Naive thymus-derived CD8-positive, alpha-beta T cell (primary cell): ENCODE results near the gene TRPM2. TPM values are rescaled to one million over a fixed set of nuclear protein-coding genes. Genes with fewer than 3 reads are reported as not detected.
A peak's percentile ranks its signal among the peaks of the same experiment; 100 is the strongest.

Source experiments
- ATAC-seq, 2 donors: fragments of 150-1000 bp; cut with Tn5 transposase in 1 of 2; sonication (Bioruptor Pico), chemical (Tn5 transposase) in 1 of 2; 1 replicate in 1 of 2; 2 replicates in 1 of 2; pipeline ENCODE4 v1.10.0; 2021; ENCODE audit warnings: mild to moderate bottlenecking in 2 of 2, moderate library complexity in 2 of 2
- POLR2A ChIA-PET: fragments of 350-600 bp; sonication (Branson Sonifier 250); formaldehyde crosslinking; loops from one replicate; lab custom pipeline; 2021; ENCODE audit warnings: antibody characterized with exemption; lab: Charles Lee
- DNase-seq, 10 donors: peaks; one replicate each; pipeline versions ENCODE4 v3.0.0 to v3.0.0-alpha.2; 2020 to 2022
- H3K27ac Mint-ChIP-seq, 10 donors: one replicate each; pipeline ENCODE4 v1.8.0; 2020 to 2022; ENCODE audit warnings: mild to moderate bottlenecking in 10 of 10, mixed read lengths in 10 of 10, moderate library complexity in 4 of 10, inconsistent platforms in 1 of 10
- H3K27me3 Mint-ChIP-seq, 5 donors: one replicate each; pipeline ENCODE4 v1.8.0; 2021 to 2022; ENCODE audit warnings: mixed read lengths in 5 of 5
- H3K36me3 Mint-ChIP-seq, 3 donors: one replicate each; pipeline ENCODE4 v1.8.0; 2020 to 2022; ENCODE audit warnings: mixed read lengths in 3 of 3, mild to moderate bottlenecking in 2 of 3, inconsistent platforms in 1 of 3
- H3K4me1 Mint-ChIP-seq, 4 donors: one replicate each; pipeline ENCODE4 v1.8.0; 2021 to 2022; ENCODE audit warnings: mixed read lengths in 4 of 4
- H3K4me3 Mint-ChIP-seq, 10 donors: one replicate each; pipeline ENCODE4 v1.8.0; 2020 to 2022; ENCODE audit warnings: mild to moderate bottlenecking in 10 of 10, mixed read lengths in 10 of 10, moderate library complexity in 6 of 10, inconsistent platforms in 1 of 10
- H3K9me3 Mint-ChIP-seq, 9 donors: one replicate each; pipeline ENCODE4 v1.8.0; 2020 to 2022; ENCODE audit warnings: mixed read lengths in 9 of 9, mild to moderate bottlenecking in 3 of 9, inconsistent platforms in 1 of 9, moderate library complexity in 1 of 9
- polyA plus RNA-seq, 3 donors: library from polyadenylated mRNA; unstranded; fragments of 300-500 nt; fragmentation: Illumina TruSeq; gene quantifications; one replicate each; pipeline ENCODE4 v1.2.3, GENCODE V29; 2021
- total RNA-seq, 8 experiments: library from RNA in 2 of 8; stranded (reverse) in 2 of 8; gene quantifications; one replicate each; pipeline ENCODE4 v1.2.3 and lab custom pipeline; 2021 to 2026

The TRPM2 gene
- total and polyA plus RNA-seq, 5 experiments from 2014 or later: 0.20 to 1.2 (median 0.37) TPM

DNA sequence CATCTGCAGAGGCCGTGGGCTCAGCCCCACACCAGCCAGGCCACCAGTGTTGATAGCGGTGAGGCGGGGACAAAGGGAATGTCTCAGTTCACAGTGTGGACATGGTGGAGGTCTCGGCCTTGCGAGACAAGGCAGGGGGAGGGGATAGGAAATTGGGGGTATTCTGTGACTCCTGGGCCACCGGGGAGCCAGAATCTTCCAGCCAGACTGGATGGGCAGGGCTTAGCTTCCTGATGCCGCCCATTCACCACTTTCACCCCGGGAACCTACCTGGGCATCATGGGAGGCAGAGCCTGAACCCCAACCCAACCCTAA is 107.0 kb downstream of the TRPM2 start:
- no peaks in the 10 kb centered on the region for H3K9me3 Mint-ChIP-seq
- DNase-seq (no peak), ATAC-seq (no peak)
- POLR2A ChIA-PET: no interaction called here
- H3K27ac Mint-ChIP-seq: peak overlapping the region in 1 of 10 donors; percentile 4
- H3K4me3 Mint-ChIP-seq: no peak overlapping the region
- no peaks in the 10 kb centered on the region for H3K36me3 Mint-ChIP-seq
- H3K27me3 Mint-ChIP-seq: peaks cover 0 to 2% (median 0%) of the 10 kb centered on the region in 5 donors
- peaks cover 0 to 4% (median under 1%) of the 10 kb centered on the region in 4 donors for H3K4me1 Mint-ChIP-seq

DNA sequence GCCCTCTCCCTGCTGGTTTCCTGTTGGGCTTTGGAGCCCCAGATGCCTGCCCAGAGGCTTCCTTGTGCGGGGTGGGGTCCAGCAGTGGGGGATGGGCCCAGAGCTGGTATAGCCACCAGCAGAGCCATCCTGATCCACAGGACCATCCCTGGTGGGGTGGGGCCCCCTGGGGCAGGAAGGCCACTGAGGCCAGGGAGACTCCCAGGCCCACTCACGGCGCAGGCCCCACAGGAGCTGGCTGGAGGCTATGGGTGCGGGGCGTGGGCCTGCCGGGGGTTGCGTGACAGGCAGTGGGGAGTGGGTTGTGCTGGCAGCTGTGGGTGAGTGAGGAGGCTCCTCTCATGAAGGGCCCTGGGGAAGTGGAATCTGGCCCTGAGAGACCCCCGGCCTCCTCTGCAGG is 107.6 kb downstream of the TRPM2 start:
- H3K27ac Mint-ChIP-seq: no peak overlapping the region
- H3K4me1 Mint-ChIP-seq: peaks cover 0 to 4% (median under 1%) of the 10 kb centered on the region in 4 donors
- H3K27me3 Mint-ChIP-seq: peaks cover 0 to 2% (median 0%) of the 10 kb centered on the region in 5 donors
- POLR2A ChIA-PET: no interaction called here
- no peak overlapping the region for H3K4me3 Mint-ChIP-seq
- H3K36me3 Mint-ChIP-seq: no peaks in the 10 kb centered on the region
- DNase-seq (peak in 1 of 10 donors; percentile 19), ATAC-seq (no peak)
- no peaks in the 10 kb centered on the region for H3K9me3 Mint-ChIP-seq

- ATAC-seq (no peak), DNase-seq (peak in 1 of 10 donors; percentile 34)
- Mint-ChIP-seq H3K9me3 (no peaks in the 10 kb centered on the region), H3K4me3 (no peak overlapping the region), H3K27me3 (peaks cover 0 to 2% (median 0%) of the 10 kb centered on the region in 5 donors), H3K27ac (no peak overlapping the region), H3K4me1 (peaks cover 0 to 4% (median 0%) of the 10 kb centered on the region in 4 donors), H3K36me3 (no peaks in the 10 kb centered on the region)
- POLR2A ChIA-PET: no interaction called here
These were observed 108.1 kb downstream of the TRPM2 start for GRCh38 chr21:44461464-44462001.

- Mint-ChIP-seq H3K9me3 (no peaks in the 10 kb centered on the region), H3K4me3 (no peak overlapping the region), H3K27ac (peak overlapping the region in 1 of 10 donors; percentile 67), H3K36me3 (no peaks in the 10 kb centered on the region), H3K27me3 (peaks cover 0 to 2% (median 0%) of the 10 kb centered on the region in 5 donors), H3K4me1 (peaks cover 0 to 4% (median 0%) of the 10 kb centered on the region in 4 donors)
- POLR2A ChIA-PET: no interaction called here
- ATAC-seq (no peak), DNase-seq (no peak)
These were observed 108.8 kb downstream of the TRPM2 start for GRCh38 chr21:44462086-44462833.

DNA sequence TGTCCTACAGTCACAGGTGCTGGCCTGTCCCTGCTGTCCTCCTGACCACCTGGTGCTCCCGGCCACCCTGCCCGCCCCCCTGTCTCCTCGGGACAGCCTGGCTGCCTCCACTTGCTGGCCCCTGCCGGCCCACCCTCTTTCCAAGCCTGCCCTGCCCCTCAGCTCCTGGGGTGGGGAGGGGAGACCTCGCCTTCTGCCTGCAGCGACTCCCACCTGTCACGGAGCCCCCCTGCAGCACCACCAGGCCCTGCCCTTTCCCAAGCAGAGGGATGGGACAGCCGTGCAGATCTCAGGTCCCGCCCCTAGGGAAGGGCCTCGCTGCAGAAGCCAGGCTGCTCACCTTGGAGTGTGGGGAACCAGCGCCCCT is 109.4 kb downstream of the TRPM2 start:
- H3K27me3 Mint-ChIP-seq: peaks cover 0 to 2% (median 0%) of the 10 kb centered on the region in 5 donors
- DNase-seq (no peak), ATAC-seq (no peak)
- H3K27ac Mint-ChIP-seq: no peak overlapping the region
- no peaks in the 10 kb centered on the region for H3K36me3 Mint-ChIP-seq
- no peaks in the 10 kb centered on the region for H3K9me3 Mint-ChIP-seq
- no peak overlapping the region for H3K4me3 Mint-ChIP-seq
- POLR2A ChIA-PET: no interaction called here
- peaks cover 0 to 4% (median 0%) of the 10 kb centered on the region in 4 donors for H3K4me1 Mint-ChIP-seq

DNA sequence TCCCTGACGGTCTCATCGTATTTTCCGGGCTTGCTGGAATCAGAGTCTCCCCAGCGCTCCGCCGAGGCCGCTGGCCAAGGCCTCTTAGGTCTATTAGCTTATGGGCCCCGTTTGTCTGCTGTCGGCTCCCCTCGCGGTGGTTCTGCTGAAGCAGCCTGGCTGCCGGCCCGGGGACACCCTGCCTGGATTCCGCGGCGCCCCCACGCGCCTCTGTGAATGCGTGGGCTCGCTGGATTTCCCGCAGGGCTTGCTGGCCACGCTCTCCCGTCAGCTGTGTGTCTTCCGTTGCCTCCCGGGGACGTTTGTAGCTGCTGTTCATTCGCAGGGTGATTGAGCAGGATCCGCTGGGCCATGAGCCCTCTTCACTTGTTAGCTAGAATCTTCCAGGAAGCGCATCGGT is 110.3 kb downstream of the TRPM2 start:
- no peak for ATAC-seq
- H3K4me3 Mint-ChIP-seq: no peak overlapping the region
- DNase-seq: no peak
- peaks cover 0 to 2% (median 0%) of the 10 kb centered on the region in 5 donors for H3K27me3 Mint-ChIP-seq
- no peaks in the 10 kb centered on the region for H3K36me3 Mint-ChIP-seq
- peak overlapping the region in 2 of 10 donors; percentile 6 to 69 for H3K27ac Mint-ChIP-seq
- POLR2A ChIA-PET: no interaction called here
- peaks cover 0 to 4% (median 0%) of the 10 kb centered on the region in 4 donors for H3K4me1 Mint-ChIP-seq
- no peaks in the 10 kb centered on the region for H3K9me3 Mint-ChIP-seq

- POLR2A ChIA-PET: no interaction called here
- H3K27ac Mint-ChIP-seq: no peak overlapping the region
These were observed 110.9 kb downstream of the TRPM2 start for GRCh38 chr21:44464351-44464750.

GRCh38 chr21:44466351-44466954 is 113.0 kb downstream of the TRPM2 start:
- ATAC-seq (no peak), DNase-seq (no peak)
- H3K4me1 Mint-ChIP-seq: no peaks in the 10 kb centered on the region
- H3K27ac Mint-ChIP-seq: peak overlapping the region in 1 of 10 donors; percentile 65
- H3K9me3 Mint-ChIP-seq: no peaks in the 10 kb centered on the region
- no peaks in the 10 kb centered on the region for H3K36me3 Mint-ChIP-seq
- H3K27me3 Mint-ChIP-seq: peaks cover 0 to 2% (median 0%) of the 10 kb centered on the region in 5 donors
- POLR2A ChIA-PET: no interaction called here
- no peak overlapping the region for H3K4me3 Mint-ChIP-seq

More at GRCh38 chr21:44464351-44464750, 110.9 kb downstream of the TRPM2 start:
- no peak for ATAC-seq
- Mint-ChIP-seq H3K4me3 (no peak overlapping the region), H3K4me1 (peaks cover 0 to 4% (median 0%) of the 10 kb centered on the region in 4 donors), H3K36me3 (no peaks in the 10 kb centered on the region), H3K27me3 (peaks cover 0 to 2% (median 0%) of the 10 kb centered on the region in 5 donors), H3K9me3 (no peaks in the 10 kb centered on the region)
- DNase-seq: no peak

- H3K9me3 Mint-ChIP-seq: no peaks in the 10 kb centered on the region
- DNase-seq (no peak), ATAC-seq (no peak)
- H3K27me3 Mint-ChIP-seq: peaks cover 0 to 2% (median 0%) of the 10 kb centered on the region in 5 donors
- H3K4me1 Mint-ChIP-seq: no peaks in the 10 kb centered on the region
- no peak overlapping the region for H3K27ac Mint-ChIP-seq
- H3K36me3 Mint-ChIP-seq: no peaks in the 10 kb centered on the region
- no peak overlapping the region for H3K4me3 Mint-ChIP-seq
- POLR2A ChIA-PET: no interaction called here
These were observed 113.8 kb downstream of the TRPM2 start for GRCh38 chr21:44466996-44467858.

GRCh38 chr21:44467859-44468195 is 114.4 kb downstream of the TRPM2 start:
- POLR2A ChIA-PET: no interaction called here
- Mint-ChIP-seq H3K36me3 (no peaks in the 10 kb centered on the region), H3K9me3 (no peaks in the 10 kb centered on the region), H3K4me1 (no peaks in the 10 kb centered on the region), H3K27me3 (peaks cover 0 to 2% (median 0%) of the 10 kb centered on the region in 5 donors), H3K27ac (no peak overlapping the region), H3K4me3 (no peak overlapping the region)
- ATAC-seq (no peak), DNase-seq (no peak)

DNA sequence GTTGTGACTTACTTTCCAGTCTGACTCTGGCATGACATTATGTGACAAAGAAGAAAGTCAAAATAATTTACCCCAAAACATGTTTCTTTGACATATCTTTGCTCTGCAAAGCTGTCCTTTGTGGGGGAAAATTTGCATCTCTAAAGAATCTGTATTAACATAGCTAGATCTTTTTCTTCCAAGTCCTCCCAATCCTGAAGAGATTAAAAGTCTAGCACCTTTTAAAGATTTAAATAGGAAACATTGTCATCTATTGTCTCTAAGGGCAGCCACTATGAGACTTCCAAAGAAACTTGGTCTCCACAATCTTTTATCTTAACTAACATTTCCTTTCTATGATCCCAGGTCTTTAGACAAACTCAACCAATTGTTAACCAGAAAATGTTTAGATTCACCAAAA is 117.9 kb downstream of the TRPM2 start:
- Mint-ChIP-seq H3K27me3 (no peaks in the 10 kb centered on the region), H3K4me3 (no peak overlapping the region), H3K27ac (peak overlapping the region in 1 of 10 donors; percentile 22), H3K9me3 (no peaks in the 10 kb centered on the region), H3K4me1 (no peaks in the 10 kb centered on the region), H3K36me3 (no peaks in the 10 kb centered on the region)
- ATAC-seq (no peak), DNase-seq (no peak)
- POLR2A ChIA-PET: no interaction called here

DNA sequence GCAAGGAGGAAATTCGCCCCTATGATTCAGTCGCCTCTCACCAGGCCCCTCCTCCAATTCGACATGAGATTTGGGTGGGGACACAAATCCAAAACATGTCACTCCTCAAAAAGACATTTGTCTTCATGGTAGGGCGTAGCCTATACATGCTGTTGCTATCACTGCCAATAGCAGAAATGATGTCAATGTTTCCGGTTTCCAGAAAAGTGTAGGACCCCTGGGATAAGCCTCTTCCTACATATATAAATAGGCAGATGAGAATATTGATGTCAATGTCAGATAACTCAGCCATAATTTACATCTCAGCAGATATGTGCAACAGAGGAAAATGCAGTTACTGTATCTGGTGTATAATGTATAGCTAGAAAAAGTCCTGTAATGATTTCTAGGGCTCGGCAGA is 118.6 kb downstream of the TRPM2 start:
- no peaks in the 10 kb centered on the region for H3K9me3 Mint-ChIP-seq
- ATAC-seq (no peak), DNase-seq (no peak)
- no peaks in the 10 kb centered on the region for H3K27me3 Mint-ChIP-seq
- no peaks in the 10 kb centered on the region for H3K36me3 Mint-ChIP-seq
- H3K4me1 Mint-ChIP-seq: no peaks in the 10 kb centered on the region
- H3K4me3 Mint-ChIP-seq: no peak overlapping the region
- POLR2A ChIA-PET: no interaction called here
- H3K27ac Mint-ChIP-seq: no peak overlapping the region
